Lower lobe of right lung (tissue), 2 donors: ENCODE data around the gene PACRG. TPM values are rescaled to one million over a fixed set of nuclear protein-coding genes. Genes with fewer than 3 reads are reported as not detected.

ENCODE experiments used
- ATAC-seq, 2 donors: fragments of 200-7000 bp; cut with Tn5 transposase; one replicate each; pipeline ENCODE4 v1.9.1; 2020 to 2022; ENCODE audit warnings: mild to moderate bottlenecking in 2 of 2, moderate library complexity in 2 of 2
- DNase-seq: peaks from one replicate; pipeline ENCODE4 v3.0.0-alpha.2; 2020
- H3K27ac ChIP-seq: fragments of 200-600 bp; one replicate; pipeline ENCODE4 v1.8.0; 2022
- H3K27me3 ChIP-seq: fragments of 200-600 bp; one replicate; pipeline ENCODE4 v1.8.0; 2022; ENCODE audit warnings: low read depth
- H3K36me3 ChIP-seq: fragments of 200-600 bp; one replicate; pipeline ENCODE4 v1.8.0; 2022; ENCODE audit warnings: mild to moderate bottlenecking
- H3K4me1 ChIP-seq: fragments of 200-600 bp; one replicate; pipeline ENCODE4 v1.8.0; 2022
- H3K4me3 ChIP-seq: fragments of 200-600 bp; one replicate; pipeline ENCODE4 v1.8.0; 2022; ENCODE audit warnings: mild to moderate bottlenecking
- H3K9me3 ChIP-seq: fragments of 200-600 bp; one replicate; pipeline ENCODE4 v1.8.0; 2022
- CTCF ChIP-seq: fragments of 200-600 bp; IDR thresholded peaks from one replicate; pipeline ENCODE4 v1.8.0; 2022; ENCODE audit warnings: antibody characterized with exemption, mild to moderate bottlenecking
- intact Hi-C: fragments of 100-400 bp; cut with DNase I; formaldehyde crosslinking; loops from one replicate; pipeline ENCODE4 v1.11.0; 2022
- total RNA-seq: library from RNA; stranded (reverse); fragmentation: NEBNext Ultra II Directional; extraction: Animal tissue kit (Norgen Biotek cat#: 25700); gene quantifications from one replicate; pipeline ENCODE4 v1.2.1, GENCODE V29; 2021
- donor health status: DM: no; HTN: yes; CAD: no; lungs with severe emphysema.

Gene PACRG
- total RNA-seq, 1 donor from 2014 or later, result 5.5 TPM

DNA sequence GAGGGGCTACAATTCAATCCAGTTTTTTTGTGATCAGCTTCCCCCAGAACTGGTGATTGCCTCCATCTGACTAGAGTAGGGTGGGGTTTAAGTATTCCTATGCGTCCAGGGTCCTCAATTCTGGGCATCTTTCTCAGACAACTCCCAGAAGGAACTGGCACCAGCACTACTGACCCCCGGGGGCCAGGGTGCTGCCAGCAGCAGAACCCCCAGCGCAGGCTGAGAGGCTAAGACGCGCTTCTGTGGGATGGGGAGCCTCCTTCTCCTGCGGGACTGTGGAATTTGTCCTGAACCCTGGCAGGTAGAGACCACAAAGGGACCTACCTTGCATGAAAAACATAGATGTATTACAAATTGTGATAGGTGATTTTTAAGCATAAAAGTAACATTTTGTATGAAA lies 124.4 kb downstream of the PACRG start:
- Histone ChIP-seq H3K9me3 (no peaks in the 10 kb centered on the region), H3K4me3 (no peak overlapping the region), H3K27ac (no peak overlapping the region), H3K27me3 (no peaks in the 10 kb centered on the region), H3K36me3 (no peaks in the 10 kb centered on the region), H3K4me1 (no peaks in the 10 kb centered on the region)
- intact Hi-C loops, result no loop called here
- TF ChIP-seq CTCF, result no peak
- ATAC-seq (no peak), DNase-seq (no peak)

GRCh38 chr6:162852840-162853577 lies 125.2 kb downstream of the PACRG start:
- no peaks in the 10 kb centered on the region for H3K9me3 ChIP-seq
- DNase-seq (no peak), ATAC-seq (no peak)
- H3K27ac ChIP-seq, result no peak overlapping the region
- no peak overlapping the region for H3K4me3 ChIP-seq
- intact Hi-C loops, result no loop called here
- no peaks in the 10 kb centered on the region for H3K27me3 ChIP-seq
- no peaks in the 10 kb centered on the region for H3K36me3 ChIP-seq
- no peaks in the 10 kb centered on the region for H3K4me1 ChIP-seq
- no peak for TF ChIP-seq CTCF

GRCh38 chr6:162854228-162854627 lies 126.5 kb downstream of the PACRG start:
- H3K27me3 ChIP-seq, result no peaks in the 10 kb centered on the region
- TF ChIP-seq CTCF, result no peak
- no peaks in the 10 kb centered on the region for H3K36me3 ChIP-seq
- intact Hi-C loops, result no loop called here
- ATAC-seq (no peak), DNase-seq (no peak)
- no peaks in the 10 kb centered on the region for H3K9me3 ChIP-seq
- no peak overlapping the region for H3K4me3 ChIP-seq
- no peak overlapping the region for H3K27ac ChIP-seq
- no peaks in the 10 kb centered on the region for H3K4me1 ChIP-seq

DNA sequence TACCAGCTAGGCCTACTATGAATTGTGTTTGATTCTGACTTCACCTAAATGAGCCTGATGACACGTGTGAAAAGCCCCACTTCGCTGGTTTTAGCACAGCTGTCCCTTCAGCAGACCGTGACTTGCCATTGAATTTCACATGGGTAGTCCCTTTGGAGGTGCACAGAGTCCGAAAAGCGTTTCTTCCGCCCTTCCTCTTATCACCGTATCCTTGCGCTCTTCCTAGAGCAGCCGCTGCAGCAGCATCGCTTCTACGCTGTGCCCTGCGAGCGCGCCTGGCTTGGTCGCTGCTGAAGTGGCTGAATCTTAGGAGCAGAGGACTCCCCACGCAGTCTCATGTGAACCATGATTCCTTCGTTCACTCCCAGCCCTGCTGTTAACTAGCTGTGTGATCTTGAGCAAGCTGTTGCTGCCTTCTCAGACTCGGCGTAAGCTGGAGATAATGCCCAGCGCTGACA lies 127.0 kb downstream of the PACRG start:
- H3K36me3 ChIP-seq, result no peaks in the 10 kb centered on the region

GRCh38 chr6:162856885-162857284 lies 129.1 kb downstream of the PACRG start:
- DNase-seq, result no peak
- H3K27ac ChIP-seq, result no peak overlapping the region
- H3K36me3 ChIP-seq, result no peaks in the 10 kb centered on the region
- no peaks in the 10 kb centered on the region for H3K9me3 ChIP-seq
- intact Hi-C loops, result no loop called here
- peak; percentile 58 to 80 for ATAC-seq
- H3K4me1 ChIP-seq, result no peaks in the 10 kb centered on the region
- no peaks in the 10 kb centered on the region for H3K27me3 ChIP-seq
- TF ChIP-seq CTCF, result peak; percentile 42
- peak overlapping the region; percentile 23 for H3K4me3 ChIP-seq

More for the DNA sequence above, 127.0 kb downstream of the PACRG start:
- TF ChIP-seq CTCF, result no peak
- H3K27me3 ChIP-seq, result no peaks in the 10 kb centered on the region
- H3K27ac ChIP-seq, result no peak overlapping the region
- no peaks in the 10 kb centered on the region for H3K9me3 ChIP-seq
- no peaks in the 10 kb centered on the region for H3K4me1 ChIP-seq
- intact Hi-C loops, result no loop called here
- DNase-seq (no peak), ATAC-seq (no peak)
- H3K4me3 ChIP-seq, result no peak overlapping the region
